DMS53 treated with DMSO at 0.1 percent for 48 hours (cell line): ENCODE data around the gene WWP2.

Experiments used
- DNase-seq: peaks from one replicate; lab custom pipeline; 2025; ENCODE audit not compliant: unreplicated experiment; lab: John Stamatoyannopoulos, UW

Gene WWP2

GRCh38 chr16:69855592-69855991 lies 93.5 kb downstream of the WWP2 start:
- no peak for DNase-seq

GRCh38 chr16:69858191-69859104 lies 96.3 kb downstream of the WWP2 start:
- no peak for DNase-seq

DNA sequence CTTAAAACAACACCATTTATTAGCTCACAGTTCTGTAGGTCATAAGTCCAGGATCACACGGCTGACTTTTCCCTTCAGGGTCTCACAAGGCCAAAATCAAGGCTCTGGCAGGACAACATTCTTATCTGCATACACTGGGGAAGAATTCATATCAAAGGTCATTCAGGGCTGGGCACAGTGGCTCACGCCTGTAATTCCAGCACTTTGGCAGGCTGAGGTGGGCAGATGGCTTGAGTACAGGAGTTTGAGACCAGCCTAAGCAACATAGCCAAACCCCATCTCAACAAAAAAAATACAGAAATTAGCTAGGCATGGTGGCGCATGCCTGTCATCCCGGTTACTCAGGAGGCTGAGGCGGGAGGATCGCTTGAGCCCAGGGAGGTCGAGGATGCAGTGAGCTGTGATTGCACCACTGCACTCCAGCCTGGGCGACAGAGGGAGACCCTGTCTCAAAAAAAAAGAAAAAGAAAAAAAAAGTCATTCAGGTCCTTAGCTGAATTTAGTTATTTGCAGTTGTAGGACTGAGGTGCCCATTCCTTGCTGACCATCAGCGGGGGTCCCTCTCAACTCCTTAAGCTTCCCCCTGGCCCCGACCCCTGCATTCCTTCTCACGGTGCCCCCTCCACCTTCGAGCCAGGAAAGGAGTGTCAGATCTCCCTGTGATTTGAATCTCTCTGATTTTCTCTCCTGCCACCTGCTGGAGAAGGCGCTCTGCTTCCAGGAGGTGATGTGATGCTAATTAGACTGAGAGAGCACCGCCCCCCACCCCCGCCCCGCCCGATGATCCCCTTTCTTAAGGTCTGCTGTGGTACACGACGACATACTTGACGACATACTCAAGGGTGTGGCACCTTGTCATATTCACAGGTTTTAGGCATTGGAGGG lies 97.2 kb downstream of the WWP2 start:
- DNase-seq = no peak

DNA sequence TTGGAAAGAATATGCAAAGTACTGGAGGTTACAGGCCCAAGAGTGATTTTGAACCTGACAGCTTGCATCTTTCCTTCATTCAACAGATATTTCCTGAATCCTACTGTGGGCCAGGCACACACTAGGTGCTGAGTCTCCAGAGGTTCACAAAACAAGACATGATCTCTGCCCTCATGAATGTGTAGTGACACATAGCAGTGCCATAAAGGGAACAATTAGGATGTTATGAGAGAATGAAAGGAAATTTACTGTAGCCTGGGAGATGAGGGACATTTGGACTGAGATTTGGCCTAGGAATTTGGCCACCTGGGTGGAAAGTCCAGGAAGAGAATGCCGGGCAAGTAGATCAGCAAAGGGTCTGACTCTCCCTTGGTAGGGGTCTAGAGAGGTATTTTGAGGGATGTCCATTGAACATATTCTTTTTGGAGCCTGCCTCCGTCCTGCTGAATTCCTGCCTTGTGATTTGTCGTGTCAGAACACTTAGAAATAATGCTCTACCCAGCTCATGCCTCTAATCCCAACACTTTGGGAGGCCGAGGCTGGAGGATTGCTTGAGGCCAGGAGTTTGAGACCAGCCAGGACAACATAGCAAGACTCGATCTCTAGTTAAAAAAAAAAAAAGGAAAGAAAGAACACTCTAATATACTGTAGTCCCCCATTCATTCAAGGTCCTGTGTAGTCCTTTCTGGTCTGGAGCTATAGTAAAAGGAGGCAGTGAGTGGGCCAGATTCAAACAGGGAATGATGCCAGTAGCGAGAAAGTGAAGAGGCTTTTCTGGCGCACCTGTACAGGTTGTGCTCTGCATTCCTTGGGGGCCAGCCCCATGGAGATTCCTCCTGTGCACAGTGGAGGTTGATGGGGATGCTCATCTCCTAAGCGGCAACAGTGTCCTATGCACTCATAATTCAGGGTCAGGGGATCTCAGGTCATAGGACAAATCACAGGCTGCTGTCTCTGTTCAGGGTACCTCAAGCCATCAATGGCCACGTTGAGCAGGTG lies 98.4 kb downstream of the WWP2 start:
- no peak for DNase-seq

DNA sequence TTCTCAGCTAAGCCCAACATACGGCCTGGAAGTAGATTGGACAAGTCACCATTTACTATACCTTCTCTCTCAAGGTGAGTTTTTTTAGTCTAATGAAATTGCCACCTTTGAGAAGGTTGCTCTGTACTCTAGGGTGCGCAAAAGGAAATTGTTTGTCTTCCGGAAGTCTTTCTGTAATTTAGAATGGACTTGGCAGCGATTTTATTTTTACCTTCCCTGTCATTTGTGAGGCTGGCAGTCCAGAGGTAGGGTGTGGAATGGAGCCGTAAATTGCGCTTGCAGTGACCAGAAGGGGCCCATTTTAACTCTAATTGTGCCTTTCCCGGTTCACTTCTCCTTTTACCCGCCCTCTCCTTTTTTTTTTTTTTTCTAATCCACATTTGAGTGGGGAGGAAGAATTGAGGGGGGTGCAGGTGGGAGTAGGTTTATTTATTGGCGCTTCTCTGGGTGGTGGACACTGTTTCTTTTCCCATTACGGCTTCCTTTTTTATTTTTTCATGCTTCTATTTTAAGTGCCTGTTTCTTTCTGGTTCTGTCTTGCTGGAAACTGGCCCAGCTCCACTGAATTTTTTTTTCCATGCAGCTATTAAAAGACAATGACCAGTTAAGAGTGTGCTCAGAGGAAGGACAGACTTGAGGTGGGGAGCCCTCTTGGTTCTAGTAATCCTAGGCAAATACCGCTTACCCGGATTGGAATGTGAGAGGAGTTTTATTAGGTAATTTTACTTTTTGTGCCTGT lies 99.3 kb downstream of the WWP2 start:
- no peak for DNase-seq

DNA sequence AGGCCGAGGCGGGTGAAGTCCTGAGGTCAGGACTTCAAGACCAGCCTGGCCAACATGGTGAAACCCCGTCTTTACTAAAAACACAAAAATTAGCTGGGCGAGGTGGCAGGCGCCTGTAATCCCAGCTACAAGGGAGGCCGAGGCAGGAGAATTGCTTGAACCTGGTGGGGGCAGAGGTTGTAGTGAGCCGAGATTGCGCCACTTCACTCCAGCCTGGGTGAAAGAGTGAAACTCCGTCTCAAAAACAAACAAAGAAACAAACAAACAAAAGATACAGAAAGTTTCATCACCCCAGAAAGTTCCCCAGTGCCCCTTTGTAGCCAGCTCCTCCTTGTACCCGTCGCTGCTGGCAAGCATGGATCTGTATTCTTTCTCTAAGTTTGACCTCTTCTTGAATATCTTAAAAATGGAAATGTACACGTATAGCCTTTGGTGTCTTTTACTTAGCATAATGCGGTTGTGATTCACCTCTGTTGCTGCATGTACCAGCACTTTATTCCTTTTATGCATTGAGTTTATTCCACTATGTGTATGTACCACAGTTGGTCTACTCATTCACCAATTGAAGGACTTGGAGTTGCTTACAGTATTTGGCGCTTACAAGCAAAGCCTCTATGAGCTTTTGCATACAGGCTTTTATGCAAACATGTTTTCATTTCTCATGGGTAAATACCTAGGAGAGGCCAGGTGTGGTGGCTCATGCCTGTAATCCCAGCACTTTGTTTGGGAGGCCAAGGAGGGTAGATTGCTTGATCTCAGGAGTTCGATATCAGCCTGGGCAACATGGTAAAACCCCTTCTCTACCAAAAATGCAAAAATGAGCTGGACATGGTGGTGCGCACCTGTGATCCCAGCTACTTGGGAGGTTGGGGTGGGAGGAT lies 101.5 kb downstream of the WWP2 start:
- DNase-seq = peak; percentile 35

GRCh38 chr16:69865701-69866100 lies 103.6 kb downstream of the WWP2 start:
- DNase-seq = no peak

- no peak for DNase-seq
These were observed 105.8 kb downstream of the WWP2 start for GRCh38 chr16:69867784-69868560.

- no peak for DNase-seq
These were observed 108.6 kb downstream of the WWP2 start for GRCh38 chr16:69870761-69871160.

- DNase-seq = no peak
These were observed 109.6 kb downstream of the WWP2 start for GRCh38 chr16:69871708-69872107.

DNA sequence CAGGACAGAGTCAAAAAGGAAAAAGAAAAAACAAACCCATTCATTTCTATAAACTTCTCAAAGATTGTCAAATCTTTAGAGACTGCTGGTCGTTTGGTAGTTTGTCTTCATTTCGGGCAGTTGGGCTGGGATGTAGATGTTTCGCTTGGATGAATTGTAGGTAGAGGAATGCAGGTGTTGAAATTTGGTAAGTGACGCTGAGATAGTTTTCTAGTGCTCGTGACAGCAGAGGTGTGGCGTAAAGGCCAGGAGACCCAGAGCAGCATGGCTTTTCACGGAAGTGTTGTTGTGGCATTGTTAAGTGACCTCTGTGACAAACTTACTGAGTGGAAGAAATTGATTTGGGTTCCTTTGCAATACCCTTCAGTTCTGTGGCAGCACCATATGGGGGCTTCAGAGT lies 110.8 kb downstream of the WWP2 start:
- no peak for DNase-seq

- no peak for DNase-seq
These were observed 111.7 kb downstream of the WWP2 start for GRCh38 chr16:69873783-69874182.

DNA sequence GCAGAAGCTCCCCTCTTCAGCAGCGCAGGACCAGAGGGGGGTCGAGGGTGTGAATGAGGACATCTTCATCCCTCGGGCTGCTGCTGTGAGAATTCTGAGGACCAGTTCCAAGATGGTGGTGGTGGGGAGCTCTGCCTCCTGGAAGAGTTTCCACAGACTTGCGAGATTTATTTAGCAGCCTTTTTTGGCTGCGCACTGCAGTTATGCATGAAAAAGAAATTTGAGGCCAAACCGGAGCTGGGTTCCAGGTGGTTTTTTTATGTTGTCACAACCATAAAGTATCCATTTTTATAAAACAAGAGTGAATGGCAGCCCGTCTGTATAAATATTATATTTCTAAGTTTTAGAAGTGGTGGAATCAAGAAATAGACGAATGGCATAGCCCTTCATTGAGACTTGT lies 112.1 kb downstream of the WWP2 start:
- no peak for DNase-seq

DNA sequence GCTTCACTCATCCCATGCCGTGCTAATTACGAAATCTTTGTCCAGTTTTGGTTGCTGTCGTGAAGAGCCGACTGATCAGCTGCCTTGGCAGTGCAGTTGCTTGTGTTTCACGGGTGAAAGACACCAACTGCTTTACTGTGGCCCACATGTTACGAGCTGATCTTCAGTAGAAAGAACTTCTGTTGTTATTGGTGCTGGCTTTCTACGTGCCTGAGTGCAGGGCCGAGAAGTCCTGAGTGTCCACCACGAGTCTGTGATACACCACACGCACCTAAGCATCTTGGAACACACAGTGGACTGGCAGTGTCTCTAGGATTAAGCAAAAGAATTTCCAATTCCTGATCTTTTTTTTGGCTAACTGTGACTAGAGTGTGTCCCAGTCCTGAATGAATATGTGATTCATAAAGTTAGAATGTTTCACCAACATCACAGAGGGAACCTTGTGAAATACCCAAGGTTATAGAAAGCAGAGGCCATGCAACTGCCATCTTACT lies 118.6 kb downstream of the WWP2 start:
- no peak for DNase-seq

GRCh38 chr16:69881141-69881540 lies 119.0 kb downstream of the WWP2 start:
- DNase-seq = no peak

DNA sequence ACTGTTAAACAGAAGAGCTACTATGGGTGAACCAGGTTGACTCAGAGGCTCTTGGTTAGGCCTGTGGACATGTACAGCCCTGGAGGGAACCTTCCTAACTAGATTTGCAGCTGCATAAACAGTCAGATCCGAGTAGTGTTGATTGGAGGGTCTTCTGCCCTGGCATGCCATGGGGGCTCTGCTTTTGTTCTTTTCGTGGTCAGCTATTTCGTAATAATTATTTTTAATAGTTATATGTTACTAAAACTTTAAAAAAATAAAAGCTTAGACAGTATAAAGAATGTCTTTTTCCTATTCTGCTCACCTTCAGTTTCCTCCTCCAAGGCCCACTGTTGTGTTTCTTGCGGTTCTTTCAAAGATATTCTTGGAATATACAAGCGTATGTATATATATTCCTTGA lies 121.6 kb downstream of the WWP2 start:
- DNase-seq = no peak

DNA sequence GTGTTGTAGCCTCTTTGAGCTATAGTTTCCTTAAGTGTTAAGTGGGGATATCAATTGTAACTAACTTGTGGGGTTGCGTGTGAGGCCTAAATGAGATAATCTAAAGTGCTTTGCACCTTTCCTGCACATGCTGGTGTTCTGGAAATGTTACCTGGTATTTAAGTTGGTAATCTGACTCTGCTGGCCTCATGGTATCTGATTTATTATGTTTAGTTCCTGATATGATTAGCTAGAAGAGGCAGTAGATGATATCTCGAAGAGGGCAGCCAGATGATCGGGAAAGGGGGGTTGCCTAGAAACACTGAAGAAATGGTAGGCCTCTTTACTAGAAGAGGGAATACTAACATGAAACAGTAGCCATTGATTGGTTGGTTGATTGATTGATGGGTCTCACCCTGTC lies 123.6 kb downstream of the WWP2 start:
- no peak for DNase-seq

- DNase-seq = no peak
These were observed 124.6 kb downstream of the WWP2 start for GRCh38 chr16:69886726-69887125.
